Measurements from ENCODE around the gene YRDC.

- TF ChIP-seq CTCF (IDR thresholded peaks at IDR 0.05; ENCODE audit: insufficient read depth, low read depth, low read length) = no peak
- TF ChIP-seq EZH2 (IDR thresholded peaks at IDR 0.05; ENCODE audit: insufficient read depth, low read length) = no peak
Measured at GRCh38 chr1:37767488-37767887, 40.5 kb downstream of the YRDC start.

Measured in astrocyte (in vitro differentiated cells and primary cell).